Measurements from ENCODE around the gene AGBL4.

The AGBL4 gene

DNA sequence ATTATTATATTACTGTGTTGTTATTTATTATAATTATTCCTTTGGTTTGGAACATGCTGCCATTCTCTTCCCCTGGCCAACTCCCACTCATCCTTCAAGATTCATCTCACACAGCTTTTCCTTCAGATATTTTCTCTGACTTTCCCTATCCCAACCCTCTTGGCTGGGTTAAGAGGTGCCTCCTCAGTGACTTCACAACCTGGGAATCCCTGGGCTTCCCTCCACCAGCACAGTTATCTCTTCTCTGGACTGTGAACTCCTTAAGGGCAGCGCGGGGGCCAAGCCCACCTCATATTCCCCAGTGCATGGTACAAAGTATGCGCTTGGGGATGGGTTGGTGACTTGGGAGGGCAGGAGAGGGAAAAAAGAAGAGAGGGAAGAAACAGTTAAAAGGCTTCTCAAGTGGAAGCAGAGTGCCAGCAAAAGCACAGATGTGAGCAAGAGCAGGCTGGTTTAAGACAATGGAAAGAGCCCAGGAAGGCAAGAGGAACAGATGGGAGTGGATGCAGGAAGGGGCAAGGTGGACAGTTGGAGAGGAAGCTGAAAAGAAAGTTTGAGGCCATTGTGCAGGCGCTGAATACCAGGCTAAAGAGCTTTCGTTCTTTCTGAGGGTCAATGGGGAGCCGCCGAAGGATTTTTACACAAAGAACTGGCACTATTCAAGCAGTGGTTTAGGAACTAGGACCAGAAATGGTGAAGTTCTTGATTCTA, 1379.4 kb downstream of the AGBL4 start:
- ATAC-seq: no peak
- TF ChIP-seq ZFP30 (CRISPR knock-in tag; IDR thresholded peaks at IDR 0.05) (no peak), ZNF565 (CRISPR knock-in tag; conservative IDR thresholded peaks at IDR 0.05; ENCODE audit: low read depth) (no peak), PPARA (CRISPR knock-in tag; IDR thresholded peaks at IDR 0.05; ENCODE audit: borderline replicate concordance) (no peak), ZNF70 (CRISPR knock-in tag; IDR thresholded peaks at IDR 0.05) (no peak), ZFP3 (CRISPR knock-in tag; IDR thresholded peaks at IDR 0.05) (no peak), CSDC2 (CRISPR knock-in tag; IDR thresholded peaks at IDR 0.05) (no peak), RARB (CRISPR knock-in tag; IDR thresholded peaks at IDR 0.05) (no peak), GLIS3 (CRISPR knock-in tag; IDR thresholded peaks at IDR 0.05) (no peak), ZC3H10 (CRISPR knock-in tag; IDR thresholded peaks at IDR 0.05) (no peak), ZNF8 (CRISPR knock-in tag; IDR thresholded peaks at IDR 0.05) (no peak)
- TF ChIP-seq, protein P1, sequence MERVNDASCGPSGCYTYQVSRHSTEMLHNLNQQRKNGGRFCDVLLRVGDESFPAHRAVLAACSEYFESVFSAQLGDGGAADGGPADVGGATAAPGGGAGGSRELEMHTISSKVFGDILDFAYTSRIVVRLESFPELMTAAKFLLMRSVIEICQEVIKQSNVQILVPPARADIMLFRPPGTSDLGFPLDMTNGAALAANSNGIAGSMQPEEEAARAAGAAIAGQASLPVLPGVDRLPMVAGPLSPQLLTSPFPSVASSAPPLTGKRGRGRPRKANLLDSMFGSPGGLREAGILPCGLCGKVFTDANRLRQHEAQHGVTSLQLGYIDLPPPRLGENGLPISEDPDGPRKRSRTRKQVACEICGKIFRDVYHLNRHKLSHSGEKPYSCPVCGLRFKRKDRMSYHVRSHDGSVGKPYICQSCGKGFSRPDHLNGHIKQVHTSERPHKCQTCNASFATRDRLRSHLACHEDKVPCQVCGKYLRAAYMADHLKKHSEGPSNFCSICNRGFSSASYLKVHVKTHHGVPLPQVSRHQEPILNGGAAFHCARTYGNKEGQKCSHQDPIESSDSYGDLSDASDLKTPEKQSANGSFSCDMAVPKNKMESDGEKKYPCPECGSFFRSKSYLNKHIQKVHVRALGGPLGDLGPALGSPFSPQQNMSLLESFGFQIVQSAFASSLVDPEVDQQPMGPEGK (CRISPR knock-in tag; IDR thresholded peaks at IDR 0.05; ENCODE audit: borderline replicate concordance): no peak

DNA sequence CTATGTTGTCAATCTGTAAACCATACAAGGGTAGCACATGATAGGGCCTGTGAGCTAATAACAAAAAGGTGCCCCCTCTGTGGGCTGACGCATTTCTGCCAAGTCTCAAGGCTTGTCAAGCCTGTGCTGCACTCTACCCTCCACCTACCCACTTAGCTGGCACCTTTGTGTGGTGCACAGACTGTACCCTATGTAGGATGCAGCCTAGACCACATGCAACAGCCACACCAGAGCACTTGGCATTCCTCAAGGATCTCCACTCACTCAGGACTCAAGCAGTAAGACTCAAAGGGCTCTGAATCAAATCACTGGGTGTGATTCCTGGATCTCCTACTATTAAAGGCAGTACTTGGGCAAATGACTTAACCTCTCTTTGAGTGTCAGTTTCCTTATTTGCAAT, 1380.6 kb downstream of the AGBL4 start:
- ATAC-seq: no peak
- TF ChIP-seq ARNTL (CRISPR knock-in tag; IDR thresholded peaks at IDR 0.05; ENCODE audit: borderline replicate concordance, low read depth) (no peak), BACH2 (CRISPR knock-in tag; IDR thresholded peaks at IDR 0.05; ENCODE audit: borderline replicate concordance) (no peak), CSDC2 (CRISPR knock-in tag; IDR thresholded peaks at IDR 0.05) (no peak), PPARA (CRISPR knock-in tag; IDR thresholded peaks at IDR 0.05; ENCODE audit: borderline replicate concordance) (no peak), ZFP30 (CRISPR knock-in tag; IDR thresholded peaks at IDR 0.05) (no peak), RARB (CRISPR knock-in tag; IDR thresholded peaks at IDR 0.05) (no peak), ESRRG (CRISPR knock-in tag; IDR thresholded peaks at IDR 0.05) (no peak), ISL1 (CRISPR knock-in tag; IDR thresholded peaks at IDR 0.05) (no peak), ZC3H10 (CRISPR knock-in tag; IDR thresholded peaks at IDR 0.05) (no peak)
- TF ChIP-seq, protein P2, sequence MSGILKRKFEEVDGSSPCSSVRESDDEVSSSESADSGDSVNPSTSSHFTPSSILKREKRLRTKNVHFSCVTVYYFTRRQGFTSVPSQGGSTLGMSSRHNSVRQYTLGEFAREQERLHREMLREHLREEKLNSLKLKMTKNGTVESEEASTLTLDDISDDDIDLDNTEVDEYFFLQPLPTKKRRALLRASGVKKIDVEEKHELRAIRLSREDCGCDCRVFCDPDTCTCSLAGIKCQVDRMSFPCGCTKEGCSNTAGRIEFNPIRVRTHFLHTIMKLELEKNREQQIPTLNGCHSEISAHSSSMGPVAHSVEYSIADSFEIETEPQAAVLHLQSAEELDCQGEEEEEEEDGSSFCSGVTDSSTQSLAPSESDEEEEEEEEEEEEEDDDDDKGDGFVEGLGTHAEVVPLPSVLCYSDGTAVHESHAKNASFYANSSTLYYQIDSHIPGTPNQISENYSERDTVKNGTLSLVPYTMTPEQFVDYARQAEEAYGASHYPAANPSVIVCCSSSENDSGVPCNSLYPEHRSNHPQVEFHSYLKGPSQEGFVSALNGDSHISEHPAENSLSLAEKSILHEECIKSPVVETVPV (CRISPR knock-in tag; IDR thresholded peaks at IDR 0.05): no peak
- TF ChIP-seq, protein P3, sequence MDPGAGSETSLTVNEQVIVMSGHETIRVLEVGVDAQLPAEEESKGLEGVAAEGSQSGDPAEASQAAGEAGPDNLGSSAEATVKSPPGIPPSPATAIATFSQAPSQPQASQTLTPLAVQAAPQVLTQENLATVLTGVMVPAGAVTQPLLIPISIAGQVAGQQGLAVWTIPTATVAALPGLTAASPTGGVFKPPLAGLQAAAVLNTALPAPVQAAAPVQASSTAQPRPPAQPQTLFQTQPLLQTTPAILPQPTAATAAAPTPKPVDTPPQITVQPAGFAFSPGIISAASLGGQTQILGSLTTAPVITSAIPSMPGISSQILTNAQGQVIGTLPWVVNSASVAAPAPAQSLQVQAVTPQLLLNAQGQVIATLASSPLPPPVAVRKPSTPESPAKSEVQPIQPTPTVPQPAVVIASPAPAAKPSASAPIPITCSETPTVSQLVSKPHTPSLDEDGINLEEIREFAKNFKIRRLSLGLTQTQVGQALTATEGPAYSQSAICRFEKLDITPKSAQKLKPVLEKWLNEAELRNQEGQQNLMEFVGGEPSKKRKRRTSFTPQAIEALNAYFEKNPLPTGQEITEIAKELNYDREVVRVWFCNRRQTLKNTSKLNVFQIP (CRISPR knock-in tag; IDR thresholded peaks at IDR 0.05; ENCODE audit: borderline replicate concordance, low read depth): no peak

GRCh38 chr1:48640836-48641492, 1382.8 kb downstream of the AGBL4 start:
- no peak for TF ChIP-seq OSR1 (CRISPR knock-in tag; IDR thresholded peaks at IDR 0.05)
- TF ChIP-seq CSDC2 (CRISPR knock-in tag; IDR thresholded peaks at IDR 0.05): no peak
- no peak for TF ChIP-seq ARNTL (CRISPR knock-in tag; IDR thresholded peaks at IDR 0.05; ENCODE audit: borderline replicate concordance, low read depth)
- no peak for TF ChIP-seq ISL1 (CRISPR knock-in tag; IDR thresholded peaks at IDR 0.05)
- TF ChIP-seq ESRRG (CRISPR knock-in tag; IDR thresholded peaks at IDR 0.05): no peak
- TF ChIP-seq SNAI2 (CRISPR knock-in tag; IDR thresholded peaks at IDR 0.05): no peak
- no peak for TF ChIP-seq ZFP30 (CRISPR knock-in tag; IDR thresholded peaks at IDR 0.05)
- TF ChIP-seq ZNF8 (CRISPR knock-in tag; IDR thresholded peaks at IDR 0.05): no peak
- no peak for TF ChIP-seq TOX (CRISPR knock-in tag; IDR thresholded peaks at IDR 0.05; ENCODE audit: borderline replicate concordance)
- no peak for TF ChIP-seq GLIS3 (CRISPR knock-in tag; IDR thresholded peaks at IDR 0.05)
- TF ChIP-seq ZC3H10 (CRISPR knock-in tag; IDR thresholded peaks at IDR 0.05): no peak
- TF ChIP-seq TCF4 (CRISPR knock-in tag; IDR thresholded peaks at IDR 0.05; ENCODE audit: borderline replicate concordance): no peak
- ATAC-seq: no peak

GRCh38 chr1:48629867-48630266, 1393.9 kb downstream of the AGBL4 start:
- no peak for ATAC-seq
- TF ChIP-seq, protein P1 (CRISPR knock-in tag; IDR thresholded peaks at IDR 0.05; ENCODE audit: borderline replicate concordance): no peak
- TF ChIP-seq PPARA (CRISPR knock-in tag; IDR thresholded peaks at IDR 0.05; ENCODE audit: borderline replicate concordance): no peak
- no peak for TF ChIP-seq RARB (CRISPR knock-in tag; IDR thresholded peaks at IDR 0.05)
- TF ChIP-seq BACH2 (CRISPR knock-in tag; IDR thresholded peaks at IDR 0.05; ENCODE audit: borderline replicate concordance): no peak
- TF ChIP-seq TCF4 (CRISPR knock-in tag; IDR thresholded peaks at IDR 0.05; ENCODE audit: borderline replicate concordance): no peak
- no peak for TF ChIP-seq ESRRG (CRISPR knock-in tag; IDR thresholded peaks at IDR 0.05)
- no peak for TF ChIP-seq CSDC2 (CRISPR knock-in tag; IDR thresholded peaks at IDR 0.05)
- no peak for TF ChIP-seq ISL1 (CRISPR knock-in tag; IDR thresholded peaks at IDR 0.05)
- no peak for TF ChIP-seq ARNTL (CRISPR knock-in tag; IDR thresholded peaks at IDR 0.05; ENCODE audit: borderline replicate concordance, low read depth)
- TF ChIP-seq, protein P4, sequence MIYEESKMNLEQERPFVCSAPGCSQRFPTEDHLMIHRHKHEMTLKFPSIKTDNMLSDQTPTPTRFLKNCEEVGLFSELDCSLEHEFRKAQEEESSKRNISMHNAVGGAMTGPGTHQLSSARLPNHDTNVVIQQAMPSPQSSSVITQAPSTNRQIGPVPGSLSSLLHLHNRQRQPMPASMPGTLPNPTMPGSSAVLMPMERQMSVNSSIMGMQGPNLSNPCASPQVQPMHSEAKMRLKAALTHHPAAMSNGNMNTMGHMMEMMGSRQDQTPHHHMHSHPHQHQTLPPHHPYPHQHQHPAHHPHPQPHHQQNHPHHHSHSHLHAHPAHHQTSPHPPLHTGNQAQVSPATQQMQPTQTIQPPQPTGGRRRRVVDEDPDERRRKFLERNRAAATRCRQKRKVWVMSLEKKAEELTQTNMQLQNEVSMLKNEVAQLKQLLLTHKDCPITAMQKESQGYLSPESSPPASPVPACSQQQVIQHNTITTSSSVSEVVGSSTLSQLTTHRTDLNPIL (CRISPR knock-in tag; IDR thresholded peaks at IDR 0.05; ENCODE audit: low read depth): no peak
- TF ChIP-seq ZFP3 (CRISPR knock-in tag; IDR thresholded peaks at IDR 0.05): no peak
- no peak for TF ChIP-seq TOX (CRISPR knock-in tag; IDR thresholded peaks at IDR 0.05; ENCODE audit: borderline replicate concordance)
- no peak for TF ChIP-seq ZNF70 (CRISPR knock-in tag; IDR thresholded peaks at IDR 0.05)
- TF ChIP-seq, protein P3 (CRISPR knock-in tag; IDR thresholded peaks at IDR 0.05; ENCODE audit: borderline replicate concordance, low read depth): no peak
